Esophagus muscularis mucosa (tissue), 4 donors: ENCODE measurements around the gene DIP2A. TPM values are rescaled to one million over a fixed set of nuclear protein-coding genes. Genes with fewer than 3 reads are reported as not detected.

ENCODE experiments used
- DNase-seq: peaks from one replicate; pipeline ENCODE4 v3.0.0-alpha.2; 2017; ENCODE audit errors: extremely low spot score
- H3K27ac ChIP-seq, 4 donors: fragments of 200-600 bp; sonication (generic); replicated peaks in 1 of 4; 1 replicate in 3 of 4; 2 replicates in 1 of 4; pipeline ENCODE4 v1.5.1; 2016 to 2019; ENCODE audit warnings: mild to moderate bottlenecking in 1 of 4
- H3K27me3 ChIP-seq, 4 donors: fragments of 200-600 bp; sonication (generic); one replicate each; pipeline versions ENCODE4 v1.5.1 to v1.6.0; 2016 to 2019
- H3K36me3 ChIP-seq, 4 donors: fragments of 200-600 bp; sonication (generic); one replicate each; pipeline ENCODE4 v1.5.1; 2016 to 2019
- H3K4me1 ChIP-seq, 4 donors: fragments of 200-600 bp; sonication (generic); one replicate each; pipeline ENCODE4 v1.5.1; 2016 to 2019
- H3K4me3 ChIP-seq, 4 donors: fragments of 200-600 bp; sonication (generic); 1 replicate in 2 of 4; 2 replicates in 2 of 4; pipeline ENCODE4 v1.5.1; 2016 to 2019; ENCODE audit warnings: mild to moderate bottlenecking in 4 of 4, moderate library complexity in 1 of 4
- H3K9me3 ChIP-seq, 4 donors: fragments of 200-600 bp; sonication (generic); 1 replicate in 3 of 4; 2 replicates in 1 of 4; pipeline ENCODE4 v1.5.1; 2016 to 2019
- EP300 ChIP-seq: sonication (generic); formaldehyde crosslinking; IDR thresholded peaks from one replicate; pipeline ENCODE4 v1.6.1; 2017; ENCODE audit warnings: antibody characterized with exemption
- POLR2A ChIP-seq: fragments of 450-650 bp; IDR thresholded peaks from one replicate; pipeline ENCODE4 v1.6.1; 2017; ENCODE audit warnings: antibody characterized with exemption, moderate library complexity, mild to moderate bottlenecking, low read depth
- POLR2AphosphoS5 ChIP-seq, 2 donors: sonication (generic); formaldehyde crosslinking; IDR thresholded peaks; one replicate each; pipeline ENCODE4 v1.6.1; 2017; ENCODE audit warnings: antibody characterized with exemption in 2 of 2
- WGBS: methylation state at CpG from one replicate; pipeline ENCODE4 v1.1.5; 2018; 5-methylcytosine and 5-hydroxymethylcytosine counted together
- intact Hi-C: fragments of 100-400 bp; cut with DNase I; formaldehyde crosslinking; loops from one replicate; pipeline ENCODE4 v1.15.1; 2023
- total RNA-seq, 4 donors: library from RNA; depleted of rRNA; stranded (reverse); fragments of >200 nt; gene quantifications; one replicate each; pipeline versions ENCODE4 v1.1.0 to v1.2.1, GENCODE V29; 2016
- TF ChIP-seq, protein P1 (sequence below), 3 experiments: fragments of 200-600 bp in 2 of 3; fragments of 450-650 bp in 1 of 3; sonication (generic) in 2 of 3; IDR thresholded peaks; one replicate each; pipeline ENCODE4 v1.5.1; 2017 to 2019; ENCODE audit warnings: antibody characterized with exemption in 3 of 3, mild to moderate bottlenecking in 2 of 3, moderate library complexity in 1 of 3

Gene DIP2A
- total RNA-seq, 4 donors from 2014 or later: 19.2 to 33.4 (median 28.7) TPM

DNA sequence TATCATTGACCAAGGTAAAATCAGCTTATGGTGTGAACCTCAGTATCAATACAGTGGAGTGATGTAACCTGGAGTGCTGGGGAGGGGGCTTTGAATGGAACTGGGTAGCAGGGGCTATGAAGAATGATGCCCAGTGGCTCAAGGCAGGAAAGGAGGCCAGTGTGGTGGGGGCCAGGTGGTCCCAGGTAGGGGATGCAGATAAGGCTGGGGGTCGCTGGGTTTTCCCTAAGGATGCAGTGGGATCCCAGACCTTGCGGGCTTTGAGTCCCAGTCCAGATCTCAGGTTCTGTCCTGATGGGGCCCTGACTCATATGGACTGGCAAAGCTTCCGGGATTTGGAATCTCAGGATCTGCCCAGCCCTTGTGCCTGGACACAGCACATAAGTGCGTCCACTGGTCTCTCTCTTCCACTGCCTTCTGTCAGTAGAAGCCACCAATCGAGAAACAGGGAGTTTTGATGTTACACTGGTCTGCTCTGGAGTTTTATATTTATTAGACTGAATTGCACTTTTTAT is 94.2 kb downstream of the DIP2A start:
- Histone ChIP-seq H3K27ac (no peak overlapping the region), H3K36me3 (peaks cover 51 to 96% (median 88%) of the 10 kb centered on the region in 4 donors), H3K9me3 (no peaks in the 10 kb centered on the region), H3K27me3 (no peaks in the 10 kb centered on the region), H3K4me3 (no peak overlapping the region), H3K4me1 (no peaks in the 10 kb centered on the region)
- TF ChIP-seq, protein P1, sequence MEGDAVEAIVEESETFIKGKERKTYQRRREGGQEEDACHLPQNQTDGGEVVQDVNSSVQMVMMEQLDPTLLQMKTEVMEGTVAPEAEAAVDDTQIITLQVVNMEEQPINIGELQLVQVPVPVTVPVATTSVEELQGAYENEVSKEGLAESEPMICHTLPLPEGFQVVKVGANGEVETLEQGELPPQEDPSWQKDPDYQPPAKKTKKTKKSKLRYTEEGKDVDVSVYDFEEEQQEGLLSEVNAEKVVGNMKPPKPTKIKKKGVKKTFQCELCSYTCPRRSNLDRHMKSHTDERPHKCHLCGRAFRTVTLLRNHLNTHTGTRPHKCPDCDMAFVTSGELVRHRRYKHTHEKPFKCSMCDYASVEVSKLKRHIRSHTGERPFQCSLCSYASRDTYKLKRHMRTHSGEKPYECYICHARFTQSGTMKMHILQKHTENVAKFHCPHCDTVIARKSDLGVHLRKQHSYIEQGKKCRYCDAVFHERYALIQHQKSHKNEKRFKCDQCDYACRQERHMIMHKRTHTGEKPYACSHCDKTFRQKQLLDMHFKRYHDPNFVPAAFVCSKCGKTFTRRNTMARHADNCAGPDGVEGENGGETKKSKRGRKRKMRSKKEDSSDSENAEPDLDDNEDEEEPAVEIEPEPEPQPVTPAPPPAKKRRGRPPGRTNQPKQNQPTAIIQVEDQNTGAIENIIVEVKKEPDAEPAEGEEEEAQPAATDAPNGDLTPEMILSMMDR (IDR thresholded peaks at IDR 0.05): no peak
- TF ChIP-seq POLR2AphosphoS5 (IDR thresholded peaks at IDR 0.05): no peak
- no peak for TF ChIP-seq POLR2A
- no peak for TF ChIP-seq EP300
- intact Hi-C loops: no loop called here
- 98% methylated on average over 5 of the region's 5 CpGs for WGBS
- DNase-seq: peak; percentile 83

DNA sequence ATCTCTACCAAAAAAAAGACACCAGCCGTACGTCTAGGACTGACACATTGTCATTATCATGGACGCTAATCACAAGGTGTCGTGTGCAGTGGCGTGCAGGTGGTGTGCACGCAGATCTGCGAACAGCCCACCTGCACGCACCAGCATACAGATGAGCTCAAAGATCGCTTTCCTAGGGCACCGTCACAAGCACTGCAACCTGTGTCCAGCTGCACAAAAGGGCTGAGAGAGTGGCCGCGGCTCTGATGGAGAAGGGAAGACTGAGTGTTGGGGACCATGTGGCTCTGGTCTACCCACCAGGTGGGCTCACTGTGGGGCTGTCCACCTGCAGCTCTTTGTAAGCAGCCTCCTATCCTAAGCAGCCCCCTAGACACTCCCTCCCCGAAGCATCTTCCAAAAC is 95.3 kb downstream of the DIP2A start:
- no peak for TF ChIP-seq POLR2AphosphoS5 (IDR thresholded peaks at IDR 0.05)
- TF ChIP-seq, protein P1 (IDR thresholded peaks at IDR 0.05): no peak
- no peak for TF ChIP-seq POLR2A
- peaks cover 0 to under 1% (median 0%) of the 10 kb centered on the region in 4 donors for H3K4me1 ChIP-seq
- H3K9me3 ChIP-seq: no peaks in the 10 kb centered on the region
- intact Hi-C loops: no loop called here
- no peak overlapping the region for H3K4me3 ChIP-seq
- H3K27ac ChIP-seq: no peak overlapping the region
- peaks cover 53 to 96% (median 83%) of the 10 kb centered on the region in 4 donors for H3K36me3 ChIP-seq
- no peaks in the 10 kb centered on the region for H3K27me3 ChIP-seq
- WGBS: 96% methylated on average over 13 of the region's 13 CpGs
- DNase-seq: peak; percentile 29

DNA sequence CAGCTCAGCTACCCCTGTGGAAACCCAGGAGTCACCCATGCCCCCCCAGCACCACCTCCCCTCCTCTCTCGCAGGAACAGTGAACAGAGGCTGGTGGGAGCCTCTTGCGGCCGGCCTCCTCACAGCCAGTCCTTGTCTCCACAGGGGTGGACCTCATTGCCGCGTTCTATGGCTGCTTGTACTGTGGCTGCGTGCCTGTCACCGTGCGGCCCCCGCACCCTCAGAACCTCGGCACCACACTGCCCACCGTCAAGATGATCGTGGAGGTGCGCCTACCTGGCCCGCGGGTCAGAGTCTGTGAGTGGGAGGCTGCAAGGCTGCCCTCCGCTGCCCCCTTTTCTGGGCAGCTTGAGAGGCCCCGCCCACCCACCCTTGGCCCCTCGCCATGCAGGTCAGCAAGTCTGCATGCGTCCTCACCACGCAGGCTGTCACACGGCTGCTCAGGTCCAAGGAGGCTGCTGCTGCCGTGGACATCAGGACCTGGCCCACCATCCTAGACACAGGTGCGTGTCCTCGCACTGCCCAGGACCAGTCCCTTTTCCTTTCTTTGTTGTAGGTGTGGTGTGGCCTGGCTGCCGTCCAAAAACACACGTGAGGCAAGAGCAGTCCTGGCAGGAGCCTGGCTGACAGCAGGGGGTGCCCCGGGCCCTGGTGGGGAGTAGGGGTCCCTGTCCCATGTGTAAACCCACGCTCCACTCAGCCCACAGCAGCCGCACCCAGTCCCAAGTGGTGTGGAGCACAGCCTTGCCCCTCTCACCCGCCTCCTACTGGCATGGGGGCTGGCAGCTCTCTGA is 95.9 kb downstream of the DIP2A start:
- 90% methylated on average over 25 of the region's 30 CpGs for WGBS
- peaks cover 52 to 99% (median 86%) of the 10 kb centered on the region in 4 donors for H3K36me3 ChIP-seq
- intact Hi-C loops: no loop called here

DNA sequence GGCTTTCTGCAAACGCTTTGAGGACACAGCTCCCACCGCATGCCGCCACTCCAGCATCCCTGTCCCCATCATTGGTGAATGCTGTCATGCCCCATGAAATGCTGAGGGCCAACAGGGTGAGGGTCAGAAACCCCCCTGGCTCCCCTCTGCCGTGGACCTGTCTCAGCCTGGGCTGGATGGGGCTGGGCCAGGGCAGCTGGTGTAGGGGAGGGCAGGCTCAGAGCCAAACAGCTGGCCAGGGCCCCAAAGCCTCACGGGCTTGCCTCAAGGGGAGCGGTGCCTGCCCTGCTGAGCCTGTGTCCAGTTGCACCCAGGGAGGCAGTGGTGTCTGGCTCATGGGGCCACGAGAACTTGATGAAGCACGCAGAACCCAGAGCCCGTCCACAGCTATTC is 96.5 kb downstream of the DIP2A start:
- H3K36me3 ChIP-seq: peaks cover 47 to 99% (median 84%) of the 10 kb centered on the region in 4 donors
- H3K9me3 ChIP-seq: no peaks in the 10 kb centered on the region
- 94% methylated on average over 5 of the region's 9 CpGs for WGBS
- no peak overlapping the region for H3K4me3 ChIP-seq
- H3K4me1 ChIP-seq: peaks cover 0 to 8% (median 0%) of the 10 kb centered on the region in 4 donors
- no peak overlapping the region for H3K27ac ChIP-seq
- DNase-seq: peak; percentile 70
- TF ChIP-seq POLR2A (no peak), POLR2AphosphoS5 (IDR thresholded peaks at IDR 0.05) (no peak), EP300 (no peak)
- TF ChIP-seq, protein P1 (IDR thresholded peaks at IDR 0.05): no peak
- intact Hi-C loops: no loop called here
- H3K27me3 ChIP-seq: no peaks in the 10 kb centered on the region

More for the DNA sequence above, 95.9 kb downstream of the DIP2A start:
- Histone ChIP-seq H3K4me3 (no peak overlapping the region), H3K9me3 (no peaks in the 10 kb centered on the region), H3K27ac (no peak overlapping the region), H3K4me1 (peaks cover 0 to 7% (median 0%) of the 10 kb centered on the region in 4 donors), H3K27me3 (no peaks in the 10 kb centered on the region)
- TF ChIP-seq, protein P1 (IDR thresholded peaks at IDR 0.05): no peak
- no peak for TF ChIP-seq POLR2AphosphoS5 (IDR thresholded peaks at IDR 0.05)
- no peak for TF ChIP-seq POLR2A
- no peak for TF ChIP-seq EP300
- peak; percentile 24 for DNase-seq
